Thymus (tissue), 11 donors: Measurements from ENCODE around the gene ZNF726. TPM values are rescaled to one million over a fixed set of nuclear protein-coding genes. Genes with fewer than 3 reads are reported as not detected.
"Not testable (repeated sequence)": the region's sequence is repeated elsewhere in the genome, so short reads cannot be mapped to it uniquely, and the experiment has no call there.

Experiments
- DNase-seq, 9 donors: peaks; one replicate each; pipeline ENCODE4 v3.0.0-alpha.2; 2013; ENCODE audit warnings: low spot score in 9 of 9, low read depth in 6 of 9, missing footprints in 1 of 9
- H3K27ac ChIP-seq, 2 donors: one replicate each; pipeline ENCODE4 v1.5.1; 2013; ENCODE audit warnings: control low read depth in 1 of 2, low read depth in 1 of 2, low read length in 1 of 2, mild to moderate bottlenecking in 1 of 2, moderate library complexity in 1 of 2
- H3K27me3 ChIP-seq, 2 donors: one replicate each; pipeline ENCODE4 v1.5.1; 2013; ENCODE audit warnings: low read length in 1 of 2; ENCODE audit not compliant: control insufficient read depth in 2 of 2, insufficient read depth in 1 of 2
- H3K36me3 ChIP-seq, 2 donors: one replicate each; pipeline ENCODE4 v1.5.1; 2013; ENCODE audit warnings: low read length in 1 of 2, mild to moderate bottlenecking in 1 of 2, moderate library complexity in 1 of 2; ENCODE audit not compliant: control insufficient read depth in 2 of 2, insufficient read depth in 2 of 2
- H3K4me1 ChIP-seq, 2 donors: one replicate each; pipeline ENCODE4 v1.5.1; 2013; ENCODE audit warnings: low read length in 2 of 2; ENCODE audit not compliant: control insufficient read depth in 2 of 2, insufficient read depth in 2 of 2
- H3K4me3 ChIP-seq, 2 donors: one replicate each; pipeline ENCODE4 v1.5.1; 2013; ENCODE audit warnings: low read length in 2 of 2, control low read depth in 1 of 2, mild to moderate bottlenecking in 1 of 2
- H3K9me3 ChIP-seq, 2 donors: one replicate each; pipeline ENCODE4 v1.5.1; 2013; ENCODE audit warnings: low read length in 1 of 2, mild to moderate bottlenecking in 1 of 2; ENCODE audit not compliant: control insufficient read depth in 2 of 2, insufficient read depth in 1 of 2
- WGBS: extraction: QIAGEN DNeasy Blood & Tissue Kit; methylation state at CpG from one replicate; pipeline ENCODE4 v1.1.7; 2013; 5-methylcytosine and 5-hydroxymethylcytosine counted together
- polyA plus RNA-seq: library from polyadenylated mRNA; stranded (reverse); fragments of 200-250 nt; gene quantifications from one replicate; pipeline ENCODE4 v1.2.3, GENCODE V29; 2013
- total RNA-seq: library from RNA; stranded (reverse); fragments of 120-200 nt; gene quantifications from one replicate; pipeline ENCODE4 v1.2.4, GENCODE V29; 2013
- donor health status: healthy.

ZNF726 gene
- total and polyA plus RNA-seq, 2 donors: 4.7 to 10.5 TPM

- Histone ChIP-seq H3K4me1 (no peaks in the 10 kb centered on the region), H3K27ac (no peak overlapping the region), H3K4me3 (no peak overlapping the region), H3K27me3 (no peaks in the 10 kb centered on the region), H3K36me3 (peaks cover 5 to 9% of the 10 kb centered on the region in 2 donors), H3K9me3 (no peaks in the 10 kb centered on the region)
- DNase-seq: no peak
Observed at GRCh38 chr19:23916991-23917390, 2.3 kb downstream of the ZNF726 start.

GRCh38 chr19:23917856-23918255 is 3.2 kb downstream of the ZNF726 start:
- Histone ChIP-seq H3K27ac (no peak overlapping the region), H3K36me3 (peaks cover 5 to 15% of the 10 kb centered on the region in 2 donors), H3K9me3 (no peaks in the 10 kb centered on the region), H3K4me3 (no peak overlapping the region), H3K27me3 (no peaks in the 10 kb centered on the region), H3K4me1 (no peaks in the 10 kb centered on the region)
- no peak for DNase-seq
- 88% methylated on average over 5 of the region's 5 CpGs for WGBS

DNA sequence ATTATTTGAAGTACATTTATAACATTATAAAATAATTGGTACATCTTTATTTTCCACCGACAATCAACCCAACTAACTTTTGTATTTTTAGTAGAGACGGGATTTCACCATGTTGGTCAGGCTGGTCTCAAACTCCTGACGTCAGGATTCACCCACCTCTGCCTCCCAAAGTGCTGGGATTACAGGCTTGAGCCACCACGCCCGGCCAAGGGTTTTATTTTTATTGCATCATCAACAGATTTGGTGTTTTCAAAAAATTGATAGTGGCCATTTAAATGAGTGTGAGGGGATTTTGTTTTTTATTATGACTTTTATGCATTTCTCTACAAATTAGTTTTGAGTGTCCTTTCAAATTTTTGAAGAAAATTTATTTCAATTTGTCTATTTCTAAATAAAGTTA is 10.6 kb downstream of the ZNF726 start:
- no peaks in the 10 kb centered on the region for H3K4me1 ChIP-seq
- 97% methylated on average over 5 of the region's 5 CpGs for WGBS
- no peaks in the 10 kb centered on the region for H3K27me3 ChIP-seq
- no peak overlapping the region for H3K4me3 ChIP-seq
- DNase-seq: no peak
- H3K9me3 ChIP-seq: peaks cover 0 to 3% of the 10 kb centered on the region in 2 donors
- peaks cover under 1 to 19% of the 10 kb centered on the region in 2 donors for H3K36me3 ChIP-seq
- no peak overlapping the region for H3K27ac ChIP-seq

GRCh38 chr19:23932878-23933277 is 18.2 kb downstream of the ZNF726 start:
- no peak overlapping the region for H3K4me3 ChIP-seq
- no peaks in the 10 kb centered on the region for H3K27me3 ChIP-seq
- no peak for DNase-seq
- 98% methylated on average over 1 of the region's 1 CpG for WGBS
- peaks cover 0 to 3% of the 10 kb centered on the region in 2 donors for H3K36me3 ChIP-seq
- H3K4me1 ChIP-seq: no peaks in the 10 kb centered on the region
- H3K9me3 ChIP-seq: peaks cover 4 to 10% of the 10 kb centered on the region in 2 donors
- no peak overlapping the region for H3K27ac ChIP-seq

DNA sequence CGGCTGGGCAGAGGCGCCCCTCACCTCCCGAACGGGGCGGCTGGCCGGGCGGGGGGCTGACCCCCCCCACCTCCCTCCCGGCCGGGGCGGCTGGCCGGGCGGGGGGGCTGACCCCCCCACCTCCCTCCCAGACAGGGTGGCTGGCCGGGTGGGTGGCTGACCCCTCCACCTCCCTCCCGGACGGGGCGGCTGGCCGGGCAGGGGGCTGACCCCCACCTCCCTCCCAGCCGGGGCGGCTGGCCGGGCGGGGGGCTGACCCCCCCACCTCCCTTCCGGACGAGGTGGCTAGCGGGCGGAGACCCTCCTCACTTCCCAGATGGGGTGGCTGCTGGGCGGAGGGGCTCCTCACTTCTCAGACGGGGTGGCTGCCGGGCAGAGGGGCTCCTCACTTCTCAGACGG is 22.3 kb downstream of the ZNF726 start:
- H3K36me3 ChIP-seq, DNase-seq, H3K4me3 ChIP-seq, H3K27ac ChIP-seq, H3K27me3 ChIP-seq, H3K4me1 ChIP-seq, H3K9me3 ChIP-seq: not testable (repeated sequence)
- WGBS: 98% methylated on average over 28 of the region's 29 CpGs

- H3K4me3 ChIP-seq: no peak overlapping the region
- H3K27ac ChIP-seq: no peak overlapping the region
- no peaks in the 10 kb centered on the region for H3K9me3 ChIP-seq
- no peak for DNase-seq
- no peaks in the 10 kb centered on the region for H3K4me1 ChIP-seq
- 95% methylated on average over 1 of the region's 1 CpG for WGBS
- H3K27me3 ChIP-seq: no peaks in the 10 kb centered on the region
- H3K36me3 ChIP-seq: no peaks in the 10 kb centered on the region
Observed at GRCh38 chr19:23943411-23943810, 28.7 kb downstream of the ZNF726 start.

- no peaks in the 10 kb centered on the region for H3K27me3 ChIP-seq
- H3K9me3 ChIP-seq: no peaks in the 10 kb centered on the region
Observed at GRCh38 chr19:23946569-23946968, 31.9 kb downstream of the ZNF726 start.

GRCh38 chr19:23949611-23950010 is 34.9 kb downstream of the ZNF726 start:
- WGBS: 97% methylated on average over 2 of the region's 2 CpGs

More at GRCh38 chr19:23946569-23946968, 31.9 kb downstream of the ZNF726 start:
- H3K4me1 ChIP-seq: no peaks in the 10 kb centered on the region
- H3K4me3 ChIP-seq: no peak overlapping the region
- no peak overlapping the region for H3K27ac ChIP-seq
- no peaks in the 10 kb centered on the region for H3K36me3 ChIP-seq
- no peak for DNase-seq

GRCh38 chr19:23956051-23956450 is 41.4 kb downstream of the ZNF726 start:
- Histone ChIP-seq H3K9me3 (peaks cover 0 to 13% of the 10 kb centered on the region in 2 donors), H3K4me1 (no peaks in the 10 kb centered on the region), H3K4me3 (no peak overlapping the region), H3K36me3 (no peaks in the 10 kb centered on the region), H3K27me3 (no peaks in the 10 kb centered on the region), H3K27ac (no peak overlapping the region)
- WGBS: 93% methylated on average over 5 of the region's 5 CpGs
- no peak for DNase-seq

More at GRCh38 chr19:23949611-23950010, 34.9 kb downstream of the ZNF726 start:
- Histone ChIP-seq H3K9me3 (no peaks in the 10 kb centered on the region), H3K36me3 (no peaks in the 10 kb centered on the region), H3K4me3 (no peak overlapping the region), H3K27ac (no peak overlapping the region), H3K27me3 (no peaks in the 10 kb centered on the region), H3K4me1 (no peaks in the 10 kb centered on the region)
- no peak for DNase-seq
